DMS153 treated with DMSO at 0.1 percent for 48 hours (cell line): ENCODE results near the gene CLEC4A.
"Not testable (repeated sequence)": the region's sequence is repeated elsewhere in the genome, so short reads cannot be mapped to it uniquely, and the experiment has no call there.

ENCODE experiments used
- DNase-seq: peaks from one replicate; lab custom pipeline; 2025; ENCODE audit not compliant: unreplicated experiment; lab: John Stamatoyannopoulos, UW

Gene CLEC4A

DNA sequence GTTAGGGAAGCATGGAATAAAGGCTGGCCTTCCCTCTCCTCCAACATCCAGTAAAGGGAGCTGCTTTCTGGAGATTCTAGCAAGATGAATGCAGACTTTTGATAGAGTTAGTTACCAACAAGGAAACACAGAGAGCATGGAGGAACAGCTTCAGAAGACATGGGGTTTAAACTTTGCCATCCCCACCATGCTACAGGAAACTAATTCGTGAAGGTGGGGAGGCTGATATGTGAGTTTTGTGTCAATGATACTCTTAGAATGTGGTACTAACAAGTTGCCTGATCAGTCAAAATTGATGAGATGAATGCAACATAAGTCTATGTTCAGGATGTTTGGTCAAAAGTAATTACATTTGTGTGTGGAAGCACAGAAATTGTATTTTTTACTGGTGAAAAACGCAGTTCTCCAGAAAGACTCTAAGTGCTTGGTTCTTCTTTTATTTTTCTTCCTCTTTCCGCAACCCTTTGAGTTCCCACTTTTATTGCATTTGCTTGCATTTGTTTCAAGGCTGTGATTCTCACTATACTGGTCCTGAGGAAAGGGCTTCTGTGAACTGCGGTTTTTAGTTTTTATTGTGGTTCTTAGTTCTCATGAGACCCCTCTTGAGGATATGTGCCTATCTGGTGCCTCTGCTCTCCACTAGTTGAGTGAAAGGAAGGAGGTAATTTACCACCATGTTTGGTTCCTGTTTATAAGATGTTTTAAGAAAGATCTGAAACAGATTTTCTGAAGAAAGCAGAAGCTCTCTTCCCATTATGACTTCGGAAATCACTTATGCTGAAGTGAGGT is at the start of gene CLEC4A:
CLEC4A (plus strand) TSS at position 494 of the 789 bp plus-strand sequence; CDS start at position 756, 262 bp downstream.
- DNase-seq, result no peak

DNA sequence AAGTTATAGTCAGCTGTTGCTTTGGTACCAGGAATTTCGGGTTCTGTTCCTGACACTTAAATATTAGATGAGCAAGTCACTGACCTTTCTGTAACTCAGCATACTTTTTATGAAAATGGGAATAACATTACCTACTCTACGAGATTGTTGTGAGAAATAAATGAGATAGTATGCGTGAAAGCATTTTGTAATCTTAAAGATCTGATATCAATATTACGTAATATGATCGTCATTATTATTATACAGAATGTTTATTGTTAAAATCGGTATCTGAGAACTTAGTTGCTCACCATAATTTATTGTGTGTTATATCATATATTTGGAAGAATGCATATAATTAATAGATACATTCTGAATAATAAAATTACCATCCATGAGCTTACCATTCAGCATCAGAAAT is 47.5 kb upstream of the CLEC4A start:
- no peak for DNase-seq

DNA sequence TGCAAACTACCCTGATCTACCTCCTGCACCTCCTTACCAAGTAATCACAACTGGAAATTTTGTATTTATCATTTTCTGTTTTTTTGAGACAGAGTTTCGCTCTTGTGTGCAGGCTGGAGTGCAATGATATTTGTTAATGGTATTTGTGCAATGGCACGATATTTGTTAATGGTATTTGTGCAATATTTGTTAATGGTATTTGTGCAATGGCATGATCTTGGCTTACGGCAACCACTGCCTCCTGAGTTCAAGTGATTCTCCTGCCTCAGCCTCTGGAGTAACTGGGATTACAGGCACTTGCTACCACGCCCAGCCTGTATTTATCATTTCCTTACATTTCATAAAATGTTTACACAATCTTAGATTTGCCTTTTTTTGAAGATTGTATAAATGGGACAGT is 47.1 kb upstream of the CLEC4A start:
- DNase-seq, result no peak

DNA sequence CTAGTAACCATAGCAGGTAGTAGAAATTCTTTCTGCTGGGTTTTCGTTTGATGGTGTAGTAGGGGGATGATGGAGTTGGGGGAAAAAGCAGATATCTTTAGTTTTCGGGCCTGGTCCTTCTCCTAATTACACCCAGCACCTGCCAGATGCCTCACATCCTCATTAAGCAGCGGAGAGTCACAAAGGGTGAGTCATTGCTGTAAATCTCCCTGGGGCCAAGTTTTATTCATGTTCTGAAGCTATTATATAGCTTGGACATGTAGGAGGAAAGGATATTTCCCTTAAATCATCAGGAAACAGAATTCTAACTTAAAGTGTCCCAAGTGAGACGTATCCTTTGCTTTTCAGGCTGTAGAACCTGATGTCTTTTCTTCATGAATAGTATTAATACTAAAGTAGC is 46.2 kb upstream of the CLEC4A start:
- DNase-seq, result no peak

DNA sequence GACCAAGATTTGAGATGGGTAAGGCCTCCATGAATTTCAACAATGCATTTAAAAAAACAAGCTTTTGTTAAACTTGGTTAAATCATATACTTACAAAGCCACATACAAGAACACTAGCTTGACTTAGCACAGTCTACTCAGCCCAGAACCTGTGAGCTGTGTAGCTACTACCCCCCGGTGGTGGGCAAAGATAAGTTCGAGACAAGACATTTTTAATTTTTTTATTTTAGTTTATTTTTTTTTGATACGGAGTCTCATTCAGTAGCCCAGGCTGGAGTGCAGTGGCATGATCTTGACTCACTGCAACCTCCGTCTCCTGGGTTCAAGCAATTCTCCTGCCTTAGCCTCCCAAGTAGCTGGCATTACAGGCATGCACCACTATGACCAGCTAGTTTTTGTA is 45.0 kb upstream of the CLEC4A start:
- DNase-seq, result peak; percentile 10

DNA sequence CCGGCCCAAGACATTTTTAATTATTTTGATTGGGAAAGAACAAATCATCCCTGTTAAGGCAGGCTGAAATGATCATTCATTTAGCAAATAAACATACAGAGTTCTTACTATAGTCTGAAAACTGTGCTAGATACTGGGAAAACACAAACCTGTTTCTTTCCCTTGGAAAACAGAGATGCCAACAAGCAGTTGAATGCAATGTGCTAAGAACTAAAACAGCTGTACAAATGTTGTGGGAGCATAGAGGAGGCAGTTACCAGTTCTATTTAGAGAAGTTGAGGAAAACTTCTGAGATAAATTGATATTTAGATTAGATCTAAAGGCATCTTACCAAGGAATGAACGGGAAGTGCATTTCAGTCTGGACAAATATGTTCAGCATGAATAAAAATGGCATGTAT is 44.5 kb upstream of the CLEC4A start:
- no peak for DNase-seq

DNA sequence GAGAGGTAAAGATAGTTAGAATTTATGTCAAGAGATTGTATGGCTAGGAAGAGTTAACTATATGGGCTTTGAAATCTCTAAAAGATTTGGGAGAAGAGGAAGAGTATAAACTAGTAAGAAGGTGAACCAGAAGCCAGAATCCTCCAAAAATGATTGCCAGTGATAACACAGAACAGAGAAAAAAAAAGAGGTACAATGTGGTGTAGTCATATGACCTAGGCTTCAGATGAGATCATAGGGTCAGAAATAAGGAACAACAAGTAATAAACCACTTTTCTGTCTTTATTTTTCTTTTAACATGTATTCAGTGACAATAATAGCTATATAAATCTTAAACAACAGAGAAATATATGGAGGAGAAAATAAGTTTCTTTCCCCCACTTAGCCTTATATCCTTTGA is 43.3 kb upstream of the CLEC4A start:
- no peak for DNase-seq

DNA sequence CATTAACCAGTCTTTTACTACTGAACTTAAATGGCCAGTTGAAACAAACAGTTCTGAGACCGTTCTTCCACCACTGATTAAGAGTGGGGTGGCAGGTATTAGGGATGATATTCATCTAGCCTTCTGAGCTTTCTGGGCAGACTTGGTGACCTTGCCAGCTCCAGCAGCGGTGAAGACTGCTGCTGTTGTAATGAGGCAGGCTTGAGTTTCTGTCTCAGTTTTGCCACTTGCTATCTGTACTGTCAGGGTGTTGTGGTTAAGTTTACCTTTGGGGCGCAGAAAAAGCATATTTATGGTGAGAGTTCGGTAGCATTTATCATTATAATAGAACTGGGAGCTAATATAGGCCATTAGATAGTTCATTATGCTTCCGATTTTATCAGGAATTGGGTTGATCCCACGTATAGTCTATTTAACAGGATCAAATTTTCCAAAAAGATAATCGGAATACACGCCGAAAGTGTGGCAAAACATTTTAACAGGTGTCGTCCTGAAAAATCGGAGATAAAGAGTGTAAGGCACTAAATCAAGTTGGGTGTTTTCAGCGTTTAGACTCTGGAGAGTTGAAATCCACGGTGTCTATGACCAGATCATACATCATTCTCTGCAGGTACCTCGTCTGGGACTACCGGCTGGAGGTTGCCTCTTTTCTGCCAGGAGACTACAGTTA is 42.0 kb upstream of the CLEC4A start:
- no peak for DNase-seq

DNA sequence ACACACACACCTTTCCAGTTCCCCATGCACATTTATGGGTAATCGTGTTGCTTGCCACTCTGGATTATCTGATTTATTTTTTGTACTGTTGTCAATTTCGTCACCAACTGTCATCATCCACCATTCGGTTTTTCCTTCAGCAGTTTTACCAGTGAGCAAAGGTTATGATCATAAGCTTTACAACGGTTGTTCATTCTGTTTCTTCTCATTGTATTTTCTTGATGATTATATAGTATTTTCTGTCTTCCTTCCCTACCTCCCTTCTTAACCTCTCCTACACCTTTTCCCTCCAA is 40.7 kb upstream of the CLEC4A start:
- DNase-seq, result no peak

DNA sequence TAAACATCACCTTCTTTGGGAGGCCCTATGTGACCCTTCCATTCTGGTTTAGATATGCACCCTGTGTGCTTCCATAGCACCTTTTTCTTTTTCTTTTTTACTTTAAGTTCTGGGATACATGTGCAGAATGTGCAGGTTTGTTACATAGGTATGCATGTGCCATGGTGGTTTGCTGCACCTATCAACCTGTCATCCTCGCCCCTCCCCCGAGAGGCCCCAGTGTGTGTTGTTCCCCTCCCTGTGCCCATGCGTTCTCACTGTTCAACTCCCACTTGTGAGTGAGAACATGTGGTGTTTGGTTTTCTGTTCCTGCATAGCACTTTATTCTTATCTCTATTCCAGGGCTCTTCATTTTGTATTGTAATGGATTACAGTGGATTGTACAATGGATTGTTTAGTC is 39.1 kb upstream of the CLEC4A start:
- DNase-seq, result not testable (repeated sequence)

DNA sequence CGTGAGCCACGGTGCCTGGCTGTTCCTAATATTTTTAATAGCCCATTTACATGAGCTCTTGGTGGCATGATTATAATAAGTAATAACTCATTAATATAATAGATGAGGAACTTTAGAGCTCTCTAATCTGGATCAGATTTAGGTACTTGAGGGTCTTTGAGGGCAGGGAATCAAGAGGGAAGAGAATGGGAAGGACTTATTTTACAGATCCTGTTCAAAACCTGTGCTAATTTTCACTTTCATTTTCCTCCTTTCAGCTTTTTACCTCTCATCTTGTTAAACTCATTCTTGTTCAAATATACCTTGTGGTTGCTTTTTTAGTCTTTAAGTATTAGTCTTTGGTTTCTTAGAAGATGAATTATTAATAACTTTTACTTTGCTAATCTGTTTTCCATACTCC is 35.8 kb upstream of the CLEC4A start:
- DNase-seq, result no peak

DNA sequence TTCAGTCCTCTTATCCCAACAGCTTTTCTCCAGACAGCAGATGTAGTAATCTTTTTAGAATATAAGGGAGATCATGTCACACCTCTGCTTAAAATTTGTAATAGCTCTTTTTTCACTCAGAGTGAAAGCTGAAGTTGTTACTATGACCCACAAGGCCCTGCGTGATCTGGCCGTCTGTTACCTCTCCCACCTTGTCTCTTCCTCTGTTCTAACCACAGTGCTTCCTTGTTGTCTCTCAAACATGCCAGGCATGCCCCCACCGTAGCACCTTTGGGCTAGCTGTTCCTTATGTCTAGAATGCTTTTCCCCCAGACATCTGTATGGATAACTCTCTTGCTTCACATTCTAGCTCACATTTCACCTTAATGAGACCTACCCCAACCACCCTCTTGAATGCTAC is 34.8 kb upstream of the CLEC4A start:
- no peak for DNase-seq

DNA sequence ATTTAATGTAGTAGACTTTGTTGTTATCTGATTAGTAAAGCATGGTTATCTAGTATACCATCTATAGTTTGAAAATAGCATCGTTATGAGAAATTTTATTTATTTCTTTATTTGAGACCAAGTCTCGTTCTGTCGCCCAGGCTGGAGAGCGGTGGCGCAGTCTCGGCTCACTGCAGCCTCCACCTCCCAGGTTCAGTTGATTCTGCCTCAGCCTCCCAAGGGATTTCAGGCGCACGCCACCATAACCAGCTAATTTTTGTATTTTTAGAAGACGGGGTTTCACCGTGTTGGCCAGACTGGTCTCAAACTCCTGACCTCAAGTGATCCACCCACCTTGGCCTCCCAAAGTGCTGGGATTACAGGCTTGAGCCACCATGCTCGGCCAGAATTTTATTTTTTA is 34.1 kb upstream of the CLEC4A start:
- not testable (repeated sequence) for DNase-seq

DNA sequence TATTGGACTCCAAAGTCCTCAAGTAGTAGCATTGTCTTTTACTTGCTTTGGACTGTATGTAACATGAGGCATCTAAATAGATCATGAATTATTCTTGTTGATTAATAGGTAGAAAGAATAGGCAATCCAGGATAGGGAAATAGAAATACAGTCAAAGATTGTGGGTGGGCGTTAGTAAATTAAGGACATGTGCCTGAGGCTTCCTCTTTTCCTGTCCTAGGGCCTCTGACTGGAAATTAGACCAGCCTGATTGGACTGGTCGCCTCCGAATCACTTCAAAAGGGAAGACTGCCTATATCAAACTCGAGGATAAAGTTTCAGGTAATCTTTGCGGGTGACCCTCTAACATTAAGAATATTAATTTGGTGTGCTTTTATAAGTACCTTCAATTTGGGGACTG is 33.7 kb upstream of the CLEC4A start:
- no peak for DNase-seq

DNA sequence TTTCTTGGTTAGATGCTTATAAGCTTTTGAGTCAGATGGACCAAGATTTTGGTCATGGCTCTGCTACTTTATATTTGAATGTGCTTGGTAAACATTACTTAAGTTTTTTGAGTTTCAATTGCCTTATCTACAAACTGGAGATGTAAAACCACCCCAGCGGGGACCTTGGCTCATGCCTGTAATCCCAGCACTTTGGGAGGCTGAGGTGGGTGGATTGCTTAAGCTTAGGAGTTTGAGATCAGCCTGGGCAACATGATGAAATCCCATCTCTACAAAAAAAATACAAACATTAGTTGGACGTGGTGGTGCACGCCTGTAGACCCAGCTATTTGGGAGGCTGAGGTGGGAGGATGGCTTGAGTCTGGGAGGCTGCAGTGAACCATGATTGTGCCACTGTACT is 30.1 kb upstream of the CLEC4A start:
- no peak for DNase-seq

DNA sequence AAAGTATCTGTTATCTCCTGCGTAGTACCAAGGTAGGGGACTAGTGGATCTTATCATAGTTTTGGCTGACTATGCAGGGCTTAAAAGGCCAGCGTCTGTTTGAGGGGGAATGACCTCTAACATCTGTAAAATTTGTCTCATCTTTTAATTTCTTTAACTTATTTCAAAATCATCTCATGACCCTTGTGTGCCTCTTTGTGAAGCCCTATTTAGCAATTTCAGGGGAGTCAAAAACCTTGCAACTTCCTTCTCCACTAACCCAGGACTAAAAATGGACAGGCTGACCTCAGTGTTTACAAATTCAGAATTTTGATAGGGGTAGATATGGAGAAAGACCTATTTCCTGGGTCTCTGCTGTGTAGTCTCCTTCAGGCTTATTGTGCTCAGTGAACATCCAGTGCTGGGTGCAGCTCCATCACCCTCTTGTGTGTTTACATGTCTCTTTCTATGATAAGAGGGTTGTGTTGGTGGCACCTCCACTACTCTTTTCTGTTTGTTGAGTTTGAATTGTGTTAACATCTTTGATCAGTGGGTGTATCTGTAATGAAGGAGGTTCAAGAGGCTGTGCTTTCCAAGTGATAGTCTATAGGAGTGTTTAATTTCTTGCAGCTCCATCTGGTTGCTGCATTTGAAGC is 27.0 kb upstream of the CLEC4A start:
- DNase-seq, result no peak

DNA sequence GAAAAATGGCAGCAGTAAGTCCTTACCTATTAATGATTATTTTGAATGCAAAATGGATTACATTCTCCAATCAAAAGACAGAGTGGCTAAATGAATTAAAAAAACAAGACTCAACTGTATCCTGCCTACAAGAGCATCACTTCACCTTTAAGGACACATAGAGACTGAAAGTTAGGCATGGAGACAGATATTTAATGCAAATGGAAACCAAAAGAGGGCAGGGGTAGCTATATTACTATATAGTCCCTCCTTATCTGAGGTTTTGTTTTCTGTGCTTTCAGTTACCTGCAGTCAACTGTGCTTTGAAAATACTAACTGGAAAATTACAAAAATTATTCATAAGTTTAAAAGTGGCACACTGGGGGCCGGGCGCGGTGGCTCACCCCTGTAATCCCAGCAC is 24.2 kb upstream of the CLEC4A start:
- no peak for DNase-seq

DNA sequence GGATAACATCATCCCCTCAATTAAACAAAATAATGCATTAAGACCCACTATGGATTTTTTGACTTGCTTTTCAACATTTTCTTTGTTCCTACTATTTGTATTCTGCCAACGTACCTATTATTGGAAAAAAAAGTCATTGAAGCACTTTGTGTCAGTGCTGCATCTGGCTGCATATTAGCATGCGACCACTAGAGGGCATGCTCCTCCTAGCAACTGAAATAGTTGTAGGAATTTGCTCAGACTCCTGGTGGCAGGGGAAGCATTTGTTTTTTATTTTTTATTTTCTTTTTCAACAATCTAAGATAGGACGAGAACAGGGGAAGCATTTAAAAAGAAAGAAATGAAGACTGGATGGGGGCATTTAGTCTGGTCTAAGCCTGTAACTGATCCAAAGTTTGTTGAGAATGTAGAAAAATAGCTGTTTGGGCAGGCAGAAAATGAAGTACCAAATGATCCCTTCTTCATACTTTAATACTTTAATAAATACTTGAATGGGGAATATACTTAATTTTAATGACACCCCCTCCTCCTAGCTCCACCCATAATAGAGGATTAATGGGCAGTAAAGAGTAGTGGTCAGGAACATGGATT is 14.5 kb upstream of the CLEC4A start:
- DNase-seq, result peak; percentile 16

DNA sequence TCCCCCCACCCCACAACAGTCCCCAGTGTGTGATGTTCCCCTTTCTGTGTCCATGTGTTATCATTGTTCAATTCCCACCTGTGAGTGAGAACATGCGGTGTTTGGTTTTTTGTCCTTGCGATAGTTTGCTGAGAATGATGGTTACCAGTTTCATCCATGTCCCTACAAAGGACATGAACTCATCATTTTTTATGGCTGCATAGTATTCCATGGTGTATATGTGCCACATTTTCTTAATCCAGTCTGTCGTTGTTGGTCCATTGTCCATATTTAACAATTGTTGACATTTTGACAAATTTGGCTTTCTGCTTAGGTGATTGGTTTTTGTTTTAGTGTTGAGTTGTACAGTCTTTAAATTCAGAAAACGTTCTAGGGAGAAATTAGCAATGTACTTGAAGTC is 10.3 kb upstream of the CLEC4A start:
- DNase-seq, result not testable (repeated sequence)

DNA sequence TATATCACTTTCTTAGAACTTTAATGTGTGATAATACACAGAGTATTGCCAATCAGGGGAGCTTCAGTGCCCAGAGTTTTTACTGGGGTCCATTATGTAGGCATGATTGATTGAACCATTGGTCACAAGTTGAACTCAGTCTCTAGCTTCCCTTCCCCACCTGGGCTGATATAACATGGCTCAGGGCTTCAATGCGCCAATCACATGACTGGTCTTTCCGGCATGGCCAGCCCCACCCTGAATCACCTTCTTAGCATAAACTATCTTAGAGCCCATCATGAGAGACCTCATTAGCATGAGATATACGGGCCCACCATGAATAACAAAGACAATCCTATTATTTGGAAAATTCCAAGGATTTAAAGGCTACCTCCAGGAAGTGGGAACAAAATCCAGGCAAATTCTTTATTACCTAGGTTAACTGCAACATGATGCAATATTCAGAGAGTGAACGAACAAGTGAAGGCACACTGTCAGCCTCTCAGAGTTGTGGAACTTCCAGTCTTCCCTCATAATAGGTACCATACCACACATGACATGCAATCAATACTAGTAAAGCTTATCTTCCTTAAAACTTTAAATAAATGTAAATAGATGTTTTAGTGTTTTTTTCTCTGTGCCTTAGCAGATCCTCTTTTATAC is 3.2 kb upstream of the CLEC4A start:
- no peak for DNase-seq

DNA sequence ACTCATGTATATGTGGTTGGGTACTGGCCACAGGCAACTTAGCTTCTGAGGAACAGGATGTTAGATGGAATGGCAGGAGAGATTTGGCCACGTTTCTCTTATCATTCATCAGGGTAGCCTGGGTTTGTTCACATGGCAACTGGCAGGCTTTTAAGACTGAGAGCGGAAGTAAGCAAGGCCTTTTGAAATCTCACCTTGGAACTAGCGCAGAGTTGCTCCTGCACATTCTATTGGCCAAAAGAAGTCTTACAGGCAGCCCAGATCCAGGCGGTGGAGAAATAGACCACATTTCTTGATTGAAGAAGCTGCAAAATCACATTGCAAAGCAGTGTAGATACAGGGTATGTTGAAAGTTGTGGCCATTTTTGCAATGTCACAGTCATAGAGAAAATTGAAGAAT is 3.7 kb downstream of the CLEC4A start:
- DNase-seq, result no peak
